Transverse colon (tissue), 4 donors: ENCODE data around the gene CHN1.

ENCODE experiments used
- CTCF ChIP-seq, 5 experiments: fragments of 200-600 bp in 3 of 5; fragments of 450-650 bp in 2 of 5; sonication (generic) in 3 of 5; IDR thresholded peaks; 1 replicate in 2 of 5; 2 replicates in 3 of 5; pipeline ENCODE4 v1.5.1; 2016 to 2017; ENCODE audit warnings: antibody characterized with exemption in 5 of 5, inconsistent platforms in 3 of 5, mild to moderate bottlenecking in 2 of 5, moderate library complexity in 1 of 5
- EP300 ChIP-seq: sonication (generic); formaldehyde crosslinking; IDR thresholded peaks from one replicate; pipeline ENCODE4 v1.6.1; 2017; ENCODE audit warnings: antibody characterized with exemption, low read depth
- POLR2A ChIP-seq: fragments of 450-650 bp; IDR thresholded peaks from one replicate; pipeline ENCODE4 v1.6.1; 2016; ENCODE audit warnings: antibody characterized with exemption, mild to moderate bottlenecking, moderate library complexity
- POLR2AphosphoS5 ChIP-seq, 3 donors: sonication (generic); formaldehyde crosslinking; IDR thresholded peaks; one replicate each; pipeline ENCODE4 v1.6.1; 2016; ENCODE audit warnings: antibody characterized with exemption in 3 of 3

- TF ChIP-seq CTCF (IDR thresholded peaks at IDR 0.05): no peak
- no peak for TF ChIP-seq POLR2A
- no peak for TF ChIP-seq POLR2AphosphoS5 (IDR thresholded peaks at IDR 0.05)
- TF ChIP-seq EP300: no peak
These were observed 213.4 kb downstream of the CHN1 start for GRCh38 chr2:174791746-174792280.
